Iris pigment epithelial cell (primary cell): ENCODE data around the gene PRR15L.
"Not testable (repeated sequence)": the region's sequence is repeated elsewhere in the genome, so short reads cannot be mapped to it uniquely, and the experiment has no call there.

Experiments used
- DNase-seq: peaks from one replicate; pipeline ENCODE4 v3.0.0-alpha.2; 2011; ENCODE audit warnings: low read depth

Gene PRR15L

DNA sequence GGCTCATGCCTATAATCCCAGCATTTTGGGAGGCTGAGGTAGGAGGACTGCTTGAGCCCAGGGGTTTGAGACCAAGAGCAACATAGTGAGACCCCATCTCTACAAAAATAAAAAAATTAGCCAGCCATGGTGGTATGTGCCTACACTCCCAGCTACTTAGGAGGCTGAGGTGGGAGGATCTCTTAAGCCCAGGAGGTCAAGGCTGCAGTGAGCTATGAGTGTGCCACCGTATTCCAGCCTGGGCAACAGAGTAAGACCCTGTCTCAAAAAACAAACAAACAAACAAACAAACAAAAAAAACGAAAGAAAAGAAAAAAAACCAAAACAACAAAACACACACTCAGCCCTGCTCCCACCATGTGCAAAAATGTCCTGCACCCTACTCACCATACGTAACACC is 22.2 kb downstream of the PRR15L start:
- DNase-seq = not testable (repeated sequence)

GRCh38 chr17:47934856-47935255 is 22.8 kb downstream of the PRR15L start:
- no peak for DNase-seq

- DNase-seq = no peak
These were observed 25.8 kb downstream of the PRR15L start for GRCh38 chr17:47931848-47932247.

GRCh38 chr17:47929218-47930000 is 28.3 kb downstream of the PRR15L start:
- DNase-seq = no peak

DNA sequence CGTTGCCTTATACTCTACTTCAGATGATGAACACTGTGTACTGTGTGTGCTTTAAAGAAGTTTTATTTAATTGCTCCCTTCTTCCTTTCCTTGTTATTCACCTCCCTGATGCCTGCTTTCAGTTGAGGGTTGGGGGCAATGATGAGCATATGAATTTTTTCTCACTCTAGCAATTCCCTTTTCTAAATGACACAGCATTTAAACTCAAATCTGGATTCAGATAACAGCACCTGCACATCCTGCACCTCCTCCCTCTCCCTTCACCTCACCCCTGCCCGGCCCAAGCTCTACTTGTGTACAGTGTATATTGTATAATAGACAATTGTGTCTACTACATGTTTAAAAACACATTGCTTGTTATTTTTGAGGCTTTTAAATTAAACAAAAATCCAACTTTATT is 29.3 kb downstream of the PRR15L start:
- no peak for DNase-seq

DNA sequence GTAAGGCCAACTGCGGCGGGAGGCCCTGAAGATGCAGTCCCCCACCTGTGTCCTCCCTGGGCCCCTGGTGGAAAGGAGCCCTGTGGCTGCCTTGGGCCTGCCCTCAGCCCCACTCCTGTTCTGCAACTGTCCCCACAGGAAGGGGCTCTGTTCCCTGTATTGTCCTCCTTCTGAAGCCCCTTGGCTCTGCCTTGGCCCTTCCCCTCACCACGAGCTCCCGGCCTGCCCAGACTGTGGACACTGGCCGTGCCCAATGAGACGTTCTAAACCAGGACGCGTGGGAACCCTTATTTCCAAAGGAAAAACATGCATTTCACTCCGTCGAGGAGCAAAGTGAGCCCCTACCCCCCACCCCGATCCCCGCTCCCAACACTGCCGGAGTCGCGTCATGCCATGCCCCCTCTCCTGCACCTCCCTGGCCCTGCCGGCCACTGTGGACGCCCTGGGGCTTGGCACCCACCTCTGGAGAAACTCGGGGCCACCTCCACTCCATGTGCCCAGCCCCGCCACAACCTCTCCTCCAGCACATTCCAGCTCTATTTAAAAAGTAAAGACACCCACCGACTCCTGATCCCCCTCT is 29.8 kb downstream of the PRR15L start:
- DNase-seq = no peak

GRCh38 chr17:47925678-47925988 is 32.0 kb downstream of the PRR15L start:
- DNase-seq = no peak

- DNase-seq = no peak
These were observed 32.7 kb downstream of the PRR15L start for GRCh38 chr17:47924785-47925677.

DNA sequence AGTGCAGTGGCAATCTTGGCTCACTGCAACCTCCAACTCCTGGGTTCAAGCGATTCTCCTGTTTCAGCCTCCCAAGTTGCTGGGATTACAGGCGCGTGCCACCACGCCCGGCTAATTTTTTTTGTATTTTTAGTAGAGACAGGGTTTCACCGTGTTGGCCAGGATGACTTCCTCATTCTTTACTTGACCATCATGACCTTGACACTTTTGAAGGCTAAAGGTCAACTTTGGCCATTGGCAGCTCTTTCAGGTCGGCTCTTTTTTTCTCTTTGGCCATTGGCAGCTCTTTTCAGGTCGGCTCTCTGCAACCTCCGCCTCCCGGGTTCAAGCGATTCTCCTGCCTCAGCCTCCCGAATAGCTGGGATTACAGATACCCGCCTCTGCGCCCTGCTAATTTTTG is 37.8 kb downstream of the PRR15L start:
- DNase-seq = not testable (repeated sequence)

DNA sequence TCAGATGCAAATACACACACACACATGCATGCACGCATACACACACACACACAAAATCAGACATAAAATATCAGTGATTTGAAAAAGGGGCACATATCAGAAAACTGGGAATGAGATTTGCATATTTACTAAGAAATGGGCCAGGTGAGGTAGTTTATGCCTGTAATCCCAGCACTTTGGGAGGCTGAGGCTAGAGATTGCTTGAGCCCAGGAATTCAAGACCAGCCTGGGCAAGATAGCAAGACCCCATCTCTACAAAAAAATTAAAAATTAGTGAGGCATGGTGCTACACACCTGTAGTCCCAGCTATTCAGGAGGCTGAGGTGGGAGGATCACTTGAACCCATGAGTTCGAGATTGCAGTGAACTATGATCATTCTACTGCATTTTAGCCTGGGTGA is 38.7 kb downstream of the PRR15L start:
- DNase-seq = no peak

- peak; percentile 57 for DNase-seq
These were observed 39.7 kb downstream of the PRR15L start for GRCh38 chr17:47918006-47918405.

- DNase-seq = no peak
These were observed 40.1 kb downstream of the PRR15L start for GRCh38 chr17:47917581-47917980.

DNA sequence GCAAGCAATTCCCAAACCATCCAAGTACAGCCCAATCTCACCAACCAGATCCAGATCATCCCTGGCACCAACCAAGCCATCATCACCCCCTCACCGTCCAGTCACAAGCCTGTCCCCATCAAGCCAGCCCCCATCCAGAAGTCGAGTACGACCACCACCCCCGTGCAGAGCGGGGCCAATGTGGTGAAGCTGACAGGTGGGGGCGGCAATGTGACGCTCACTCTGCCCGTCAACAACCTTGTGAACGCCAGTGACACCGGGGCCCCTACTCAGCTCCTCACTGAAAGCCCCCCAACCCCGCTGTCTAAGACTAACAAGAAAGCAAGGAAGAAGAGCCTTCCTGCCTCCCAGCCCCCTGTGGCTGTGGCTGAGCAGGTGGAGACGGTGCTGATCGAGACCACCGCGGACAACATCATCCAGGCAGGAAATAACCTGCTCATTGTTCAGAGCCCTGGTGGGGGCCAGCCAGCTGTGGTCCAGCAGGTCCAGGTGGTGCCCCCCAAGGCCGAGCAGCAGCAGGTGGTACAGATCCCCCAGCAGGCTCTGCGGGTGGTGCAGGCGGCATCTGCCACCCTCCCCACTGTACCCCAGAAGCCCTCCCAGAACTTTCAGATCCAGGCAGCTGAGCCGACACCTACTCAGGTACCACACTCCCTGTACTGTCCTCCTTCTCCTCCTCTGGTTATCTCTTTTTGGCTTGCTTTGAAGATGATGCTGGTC is 41.0 kb downstream of the PRR15L start:
- DNase-seq = no peak

DNA sequence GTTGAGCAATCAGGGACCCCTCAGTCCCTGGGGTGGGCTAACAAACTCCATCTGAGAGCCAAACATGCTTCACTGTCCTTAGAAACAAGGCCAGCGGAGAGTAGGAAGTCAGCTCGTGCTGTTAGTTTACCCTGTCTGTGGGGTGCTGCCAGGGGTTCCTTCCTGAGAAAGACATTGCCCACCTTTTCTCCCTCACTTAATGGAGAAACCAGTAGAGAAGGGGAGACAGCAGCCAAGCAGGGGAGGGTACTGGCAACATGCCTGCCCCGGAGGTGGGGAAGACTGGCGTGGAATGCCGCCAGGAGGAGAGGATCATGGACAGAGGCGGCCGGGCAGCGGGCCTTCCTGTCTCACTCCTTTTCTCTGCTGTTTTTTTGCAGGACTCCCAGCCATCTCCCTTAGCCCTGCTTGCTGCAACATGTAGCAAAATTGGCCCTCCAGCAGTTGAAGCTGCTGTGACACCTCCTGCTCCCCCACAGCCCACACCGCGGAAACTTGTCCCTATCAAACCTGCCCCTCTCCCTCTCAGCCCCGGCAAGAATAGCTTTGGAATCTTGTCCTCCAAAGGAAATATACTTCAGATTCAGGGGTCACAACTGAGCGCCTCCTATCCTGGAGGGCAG is 41.8 kb downstream of the PRR15L start:
- DNase-seq = no peak

- no peak for DNase-seq
These were observed 43.3 kb downstream of the PRR15L start for GRCh38 chr17:47914306-47914948.

DNA sequence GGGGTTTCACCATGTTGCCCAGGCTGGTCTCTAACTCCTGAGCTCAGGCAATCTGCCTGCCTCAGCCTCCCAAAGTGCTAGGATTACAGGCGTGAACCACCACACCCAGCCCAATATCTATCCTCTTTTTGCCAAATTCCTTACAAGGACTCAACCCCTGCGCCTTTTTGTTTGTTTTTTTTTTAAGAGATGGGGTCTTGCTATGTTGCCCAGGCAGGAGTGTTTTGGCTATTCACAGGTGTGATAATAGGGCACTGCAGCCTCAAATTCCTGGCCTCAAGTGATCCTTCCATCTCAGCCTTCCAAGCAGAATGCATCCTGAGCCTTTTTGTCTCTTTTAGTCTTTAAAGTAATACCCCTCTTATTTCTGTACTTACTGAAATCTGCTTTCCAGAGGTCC is 44.6 kb downstream of the PRR15L start:
- DNase-seq = no peak

DNA sequence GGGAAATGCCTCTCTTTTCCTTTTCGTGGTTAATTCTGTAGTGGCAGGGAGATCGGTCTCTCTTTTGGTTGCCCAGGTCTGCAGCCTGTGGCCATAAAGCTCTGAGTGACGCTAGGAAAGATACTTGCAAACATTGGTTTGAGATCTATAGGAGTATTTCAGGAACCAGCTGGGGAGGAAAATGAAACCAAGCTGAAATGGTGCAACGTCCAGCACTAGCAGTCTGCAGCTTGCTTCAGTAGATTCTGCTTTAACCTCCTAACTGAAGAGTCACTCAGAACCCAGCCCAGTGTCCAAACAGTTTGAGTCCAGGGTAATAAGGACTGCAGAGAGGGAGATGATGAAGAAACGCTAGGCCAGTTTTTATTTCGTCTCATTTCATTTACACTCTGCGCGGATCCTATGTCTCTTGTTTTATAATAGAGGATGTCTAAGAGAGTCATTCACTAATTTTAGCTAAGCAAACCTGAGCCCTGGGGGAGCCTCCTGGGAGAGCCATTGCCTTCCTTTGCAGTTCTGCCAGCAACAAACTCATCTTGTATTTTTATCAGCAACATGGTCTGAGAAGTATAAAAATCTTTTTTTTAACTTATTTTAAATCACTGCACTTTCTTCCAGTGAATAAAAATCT is 49.6 kb downstream of the PRR15L start:
- DNase-seq = no peak

- no peak for DNase-seq
These were observed 51.2 kb downstream of the PRR15L start for GRCh38 chr17:47906443-47906842.

DNA sequence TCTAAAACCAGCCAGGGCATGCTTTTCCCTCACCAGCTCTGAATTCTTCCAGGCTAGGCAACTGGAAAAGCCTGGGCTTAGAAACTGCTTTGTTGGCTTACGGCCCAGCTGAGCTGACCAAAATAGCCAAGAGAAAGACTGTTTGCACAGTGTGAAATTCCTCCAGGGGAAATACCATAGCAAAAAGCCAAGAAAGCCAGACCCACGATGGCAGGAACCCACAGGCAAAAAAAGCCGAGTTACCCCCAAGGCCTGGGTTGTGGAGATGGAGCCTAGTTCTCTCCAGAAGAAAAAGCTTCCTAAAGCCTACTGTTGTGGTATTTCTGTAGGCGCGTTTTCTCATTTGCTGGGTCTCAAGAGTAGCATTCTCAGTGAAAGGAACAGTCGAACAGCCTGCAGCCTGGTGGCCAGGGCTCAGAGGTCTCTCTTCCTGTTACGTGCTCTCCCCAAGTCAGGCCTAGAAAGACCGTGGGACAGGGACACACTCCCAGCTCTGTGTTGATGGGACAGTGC is 52.4 kb downstream of the PRR15L start:
- peak; percentile 81 for DNase-seq

- no peak for DNase-seq
These were observed 55.5 kb downstream of the PRR15L start for GRCh38 chr17:47902039-47902744.
